Keratinocyte (primary cell): Measurements from ENCODE around the gene ANKRD55. TPM values are rescaled to one million over a fixed set of nuclear protein-coding genes. Genes with fewer than 3 reads are reported as not detected.
A peak's percentile ranks its signal among the peaks of the same experiment; 100 is the strongest.

ENCODE experiments used
- DNase-seq: peaks from one replicate; pipeline ENCODE4 v3.0.0-alpha.2; 2011; ENCODE audit warnings: low read depth, missing footprints, low spot score
- FAIRE-seq: peaks from 2 replicates; lab custom pipeline; 2011; peaks lifted over from hg19 to GRCh38; lab: Jason Lieb, UNC
- H2AFZ ChIP-seq: 2 replicates; pipeline ENCODE4 v1.6.0; 2012; ENCODE audit warnings: low read length, control low read depth, inconsistent platforms; ENCODE audit not compliant: control insufficient read depth
- H3K27ac ChIP-seq: 2 replicates; pipeline ENCODE4 v1.5.1; 2011; ENCODE audit warnings: low read length; ENCODE audit not compliant: control insufficient read depth, insufficient read depth
- H3K27me3 ChIP-seq: 3 replicates; pipeline ENCODE4 v1.6.0; 2011; ENCODE audit warnings: low read length; ENCODE audit not compliant: control insufficient read depth, insufficient read depth; ENCODE audit errors: extremely low read depth
- H3K36me3 ChIP-seq, 2 experiments: 2 replicates in 1 of 2; 3 replicates in 1 of 2; pipeline ENCODE4 v1.5.1; 2011; ENCODE audit warnings: low read length in 2 of 2, mild to moderate bottlenecking in 1 of 2; ENCODE audit not compliant: control insufficient read depth in 2 of 2, insufficient read depth in 2 of 2; ENCODE audit errors: extremely low read depth in 1 of 2
- H3K4me1 ChIP-seq: 3 replicates; pipeline ENCODE4 v1.5.1; 2011; ENCODE audit warnings: low read length; ENCODE audit not compliant: control insufficient read depth, insufficient read depth; ENCODE audit errors: extremely low read depth
- H3K4me2 ChIP-seq: 3 replicates; pipeline ENCODE4 v1.6.0; 2011; ENCODE audit warnings: low read depth, low read length; ENCODE audit not compliant: control insufficient read depth, insufficient read depth; ENCODE audit errors: extremely low read depth
- H3K4me3 ChIP-seq, 3 experiments: fragments of 200-600 bp in 1 of 3; sonication (generic) in 1 of 3; 2 replicates in 2 of 3; 3 replicates in 1 of 3; pipeline ENCODE4 v1.5.1; 2011 to 2016; ENCODE audit warnings: low read length in 3 of 3, mild to moderate bottlenecking in 3 of 3, control low read depth in 2 of 3, inconsistent platforms in 1 of 3, low read depth in 1 of 3, mixed read lengths in 1 of 3, mixed run types in 1 of 3, moderate library complexity in 1 of 3; ENCODE audit not compliant: control insufficient read depth in 2 of 3, insufficient read depth in 2 of 3; ENCODE audit errors: extremely low read depth in 1 of 3
- H3K79me2 ChIP-seq: 2 replicates; pipeline ENCODE4 v1.6.0; 2012; ENCODE audit warnings: low read length; ENCODE audit not compliant: control insufficient read depth, insufficient read depth
- H3K9ac ChIP-seq: 3 replicates; pipeline ENCODE4 v1.6.0; 2011; ENCODE audit warnings: low read length; ENCODE audit not compliant: control insufficient read depth, insufficient read depth; ENCODE audit errors: extremely low read depth
- H3K9me1 ChIP-seq: 3 replicates; pipeline ENCODE4 v1.6.0; 2011; ENCODE audit warnings: low read length; ENCODE audit not compliant: control insufficient read depth, insufficient read depth; ENCODE audit errors: extremely low read depth
- H3K9me3 ChIP-seq: 2 replicates; pipeline ENCODE4 v1.5.1; 2012; ENCODE audit warnings: low read depth, low read length; ENCODE audit not compliant: control insufficient read depth
- H4K20me1 ChIP-seq: 3 replicates; pipeline ENCODE4 v1.6.0; 2011; ENCODE audit warnings: low read length; ENCODE audit not compliant: control insufficient read depth, insufficient read depth; ENCODE audit errors: extremely low read depth
- CTCF ChIP-seq, 3 experiments: IDR thresholded peaks in 1 of 3; conservative IDR thresholded peaks in 1 of 3; optimal IDR thresholded peaks in 1 of 3; 2 replicates in 2 of 3; 3 replicates in 1 of 3; pipeline versions ENCODE3 to v1.5.1; 2011; ENCODE audit warnings: low read length in 3 of 3, mild to moderate bottlenecking in 3 of 3, moderate library complexity in 2 of 3, control low read depth in 1 of 3, inconsistent platforms in 1 of 3; ENCODE audit not compliant: insufficient read depth in 2 of 3; ENCODE audit errors: extremely low read depth in 1 of 3
- EZH2 ChIP-seq: IDR thresholded peaks from one replicate; pipeline ENCODE4 v1.6.1; 2012; ENCODE audit warnings: inconsistent platforms, mild to moderate bottlenecking, low read length, moderate library complexity
- dilution Hi-C: fragments of 300-500 bp; cut with MboI; formaldehyde crosslinking; loops from one replicate; pipeline ENCODE4 v1.7.0; 2020; ENCODE audit warnings: low sequenced_read_pairs; ENCODE audit not compliant: extremely low pct_ligation_motif_present
- polyA plus RNA-seq, 5 experiments: library from polyadenylated mRNA; depleted of rRNA in 3 of 5; stranded (reverse) in 3 of 5; stranded (forward) in 1 of 5; unstranded in 1 of 5; fragments of >200 nt; gene quantifications; 1 replicate in 1 of 5; 2 replicates in 3 of 5; 3 replicates in 1 of 5; pipeline versions ENCODE4 v1.2.1 to v1.2.3, GENCODE V29; 2011 to 2012; ENCODE audit warnings: missing spikeins in 2 of 5, low read depth in 1 of 5, low replicate concordance in 1 of 5

Gene ANKRD55
- polyA plus RNA-seq, 1 donor (not counting 4 experiments of a cell fraction or from before 2014, with no cell fraction given), result not detected

- no peaks in the 10 kb centered on the region for H3K27me3 ChIP-seq
- DNase-seq (no peak), FAIRE-seq (no peak)
- no peak for TF ChIP-seq EZH2
- no peak for TF ChIP-seq CTCF (optimal IDR thresholded peaks at IDR 0.05 in 1 of 3, IDR thresholded peaks at IDR 0.05 in 1 of 3, conservative IDR thresholded peaks at IDR 0.05 in 1 of 3; ENCODE audit: extremely low read depth in 1 of 3, insufficient read depth in 2 of 3, low read length in 3 of 3)
- H3K4me2 ChIP-seq, result no peak overlapping the region
- no peaks in the 10 kb centered on the region for H3K36me3 ChIP-seq
- dilution Hi-C loops, result no loop called here
- no peaks in the 10 kb centered on the region for H3K9me1 ChIP-seq
- H3K4me3 ChIP-seq, result no peak overlapping the region
- H3K79me2 ChIP-seq, result no peaks in the 10 kb centered on the region
- H3K9ac ChIP-seq, result no peak overlapping the region
- no peaks in the 10 kb centered on the region for H4K20me1 ChIP-seq
- no peak overlapping the region for H3K27ac ChIP-seq
- peaks cover 12% of the 10 kb centered on the region for H3K4me1 ChIP-seq
- H2AFZ ChIP-seq, result no peak overlapping the region
- no peaks in the 10 kb centered on the region for H3K9me3 ChIP-seq
Observed at GRCh38 chr5:56267856-56268255, 34.7 kb upstream of the ANKRD55 start.

GRCh38 chr5:56264417-56265025 is 31.4 kb upstream of the ANKRD55 start:
- Histone ChIP-seq H3K27me3 (no peaks in the 10 kb centered on the region), H3K4me3 (no peak overlapping the region), H3K4me2 (no peak overlapping the region), H3K4me1 (no peaks in the 10 kb centered on the region), H2AFZ (peak overlapping the region; percentile 30), H3K79me2 (no peaks in the 10 kb centered on the region), H3K9me1 (no peaks in the 10 kb centered on the region), H3K9ac (no peak overlapping the region), H3K27ac (no peak overlapping the region), H4K20me1 (no peaks in the 10 kb centered on the region), H3K36me3 (no peaks in the 10 kb centered on the region), H3K9me3 (no peaks in the 10 kb centered on the region)
- no peak for DNase-seq
- peak; percentile 85 to 89 (median 88) for TF ChIP-seq CTCF (optimal IDR thresholded peaks at IDR 0.05 in 1 of 3, IDR thresholded peaks at IDR 0.05 in 1 of 3, conservative IDR thresholded peaks at IDR 0.05 in 1 of 3; ENCODE audit: extremely low read depth in 1 of 3, insufficient read depth in 2 of 3, low read length in 3 of 3)
- TF ChIP-seq EZH2, result no peak
- dilution Hi-C loops, result no loop called here
- FAIRE-seq, result peak; percentile 67
